OCI-M2 (cell line): Measurements from ENCODE around the gene CNOT1.
"Not testable (repeated sequence)": the region's sequence is repeated elsewhere in the genome, so short reads cannot be mapped to it uniquely, and the experiment has no call there.

ENCODE experiments used
- DNase-seq: peaks from one replicate; lab custom pipeline; 2025; ENCODE audit not compliant: unreplicated experiment; lab: John Stamatoyannopoulos, UW

Gene CNOT1

GRCh38 chr16:58582971-58583765 lies 46.5 kb downstream of the CNOT1 start:
- DNase-seq = no peak

GRCh38 chr16:58582133-58582532 lies 47.5 kb downstream of the CNOT1 start:
- no peak for DNase-seq

- DNase-seq = no peak
Observed at GRCh38 chr16:58579587-58579986, 50.0 kb downstream of the CNOT1 start.

- no peak for DNase-seq
Observed at GRCh38 chr16:58578642-58579041, 51.0 kb downstream of the CNOT1 start.

GRCh38 chr16:58577141-58577540 lies 52.5 kb downstream of the CNOT1 start:
- no peak for DNase-seq

GRCh38 chr16:58574895-58575294 lies 54.7 kb downstream of the CNOT1 start:
- DNase-seq = no peak

- DNase-seq = not testable (repeated sequence)
Observed at GRCh38 chr16:58565697-58566096, 63.9 kb downstream of the CNOT1 start.

- no peak for DNase-seq
Observed at GRCh38 chr16:58563775-58564174, 65.9 kb downstream of the CNOT1 start.

GRCh38 chr16:58563235-58563634 lies 66.4 kb downstream of the CNOT1 start:
- DNase-seq = no peak

GRCh38 chr16:58556678-58557077 lies 72.9 kb downstream of the CNOT1 start:
- DNase-seq = no peak

- no peak for DNase-seq
Observed at GRCh38 chr16:58551496-58551895, 78.1 kb downstream of the CNOT1 start.

- no peak for DNase-seq
Observed at GRCh38 chr16:58548378-58548777, 81.2 kb downstream of the CNOT1 start.

GRCh38 chr16:58543685-58544084 lies 85.9 kb downstream of the CNOT1 start:
- DNase-seq = no peak

- no peak for DNase-seq
Observed at GRCh38 chr16:58542291-58542690, 87.3 kb downstream of the CNOT1 start.

- DNase-seq = no peak
Observed at GRCh38 chr16:58541711-58542110, 87.9 kb downstream of the CNOT1 start.

- DNase-seq = no peak
Observed at GRCh38 chr16:58537124-58537906, 92.3 kb downstream of the CNOT1 start.

GRCh38 chr16:58536278-58536677 lies 93.3 kb downstream of the CNOT1 start:
- DNase-seq = no peak

GRCh38 chr16:58535100-58535499 lies 94.5 kb downstream of the CNOT1 start:
- no peak for DNase-seq

GRCh38 chr16:58533751-58534470 lies 95.7 kb downstream of the CNOT1 start:
- no peak for DNase-seq

- DNase-seq = no peak
Observed at GRCh38 chr16:58532414-58532813, 97.2 kb downstream of the CNOT1 start.

GRCh38 chr16:58530179-58530578 lies 99.4 kb downstream of the CNOT1 start:
- DNase-seq = no peak

GRCh38 chr16:58519707-58520106 lies 109.9 kb downstream of the CNOT1 start:
- DNase-seq = no peak
